Activated CD8-positive, alpha-beta memory T cell treated with anti-CD3 and anti-CD28 coated beads, Interleukin-2, amount 50 U/mL, for 4 hours (primary cell): ENCODE measurements around the gene B4GALT2.
A peak's percentile ranks its signal among the peaks of the same experiment; 100 is the strongest.

Experiments used
- DNase-seq: peaks from one replicate; pipeline ENCODE4 v3.0.0-alpha.2; 2020

B4GALT2 gene

DNA sequence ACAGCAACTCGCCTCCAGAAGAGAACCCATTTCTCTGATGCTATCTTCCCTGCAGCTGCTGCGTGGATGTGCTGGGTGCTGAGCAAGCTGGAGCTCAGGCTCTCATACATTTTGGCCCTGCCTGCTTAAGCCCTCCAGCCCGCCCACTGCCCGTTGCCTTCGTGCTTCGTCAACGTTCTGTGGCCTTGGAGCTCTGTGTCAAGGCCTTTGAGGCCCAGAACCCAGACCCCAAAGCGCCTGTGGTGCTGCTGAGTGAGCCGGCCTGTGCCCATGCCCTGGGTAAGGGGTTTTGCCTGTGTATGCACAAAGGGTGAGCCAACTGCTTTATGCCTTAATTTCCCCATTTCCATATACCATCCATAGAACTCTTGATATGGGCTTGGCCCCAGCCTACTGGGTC lies 8.1 kb upstream of the B4GALT2 start:
- DNase-seq, result no peak

- DNase-seq, result no peak
Measured at GRCh38 chr1:43971336-43971980, 7.6 kb upstream of the B4GALT2 start.

- DNase-seq, result no peak
Measured at GRCh38 chr1:43973981-43974442, 5.0 kb upstream of the B4GALT2 start.

DNA sequence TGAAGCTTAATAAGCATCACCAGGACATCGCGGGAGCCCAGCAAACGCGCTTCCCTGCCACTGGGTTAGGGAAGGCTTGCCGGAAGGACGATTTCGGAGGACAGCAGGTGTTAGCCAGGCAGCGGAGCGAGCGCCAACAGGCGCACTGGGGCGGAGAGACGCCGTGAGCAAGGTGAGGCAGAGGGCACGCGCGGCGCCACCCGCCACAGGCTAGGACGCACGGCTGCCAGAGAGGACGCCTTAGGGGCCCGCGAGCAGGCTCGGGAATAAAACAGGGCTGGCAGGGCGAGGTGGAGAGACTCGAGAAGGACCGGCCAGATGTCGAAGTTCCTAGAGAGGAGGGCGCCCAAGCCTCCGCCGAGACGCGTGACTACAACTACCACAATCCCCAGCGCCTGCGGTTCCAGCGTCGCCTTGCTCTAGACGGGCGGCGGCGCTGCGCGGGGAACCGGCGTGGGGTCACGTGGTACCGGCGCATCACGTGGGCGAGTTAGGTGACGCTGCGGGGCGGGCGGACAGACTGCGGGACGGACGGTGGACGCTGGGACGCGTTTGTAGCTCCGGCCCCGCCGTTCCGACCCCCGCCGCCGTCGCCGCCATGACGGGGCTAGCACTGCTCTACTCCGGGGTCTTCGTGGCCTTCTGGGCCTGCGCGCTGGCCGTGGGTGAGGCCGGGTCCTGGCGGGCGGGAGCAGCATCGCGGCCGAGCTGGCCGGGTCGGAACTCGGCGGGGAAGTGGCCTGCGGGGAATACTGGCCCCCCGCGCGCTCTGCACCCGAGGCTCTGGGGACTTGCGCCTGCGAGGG lies 4.4 kb upstream of the B4GALT2 start, which contains the start of gene ATP6V0B:
Gene ATP6V0B, plus strand, starts transcription at position 518 of the 806 bp plus-strand sequence. Its CDS starts 81 bp downstream, at position 599.
- DNase-seq, result peak; percentile 96

GRCh38 chr1:43975249-43975961 lies 3.6 kb upstream of the B4GALT2 start:
- no peak for DNase-seq

DNA sequence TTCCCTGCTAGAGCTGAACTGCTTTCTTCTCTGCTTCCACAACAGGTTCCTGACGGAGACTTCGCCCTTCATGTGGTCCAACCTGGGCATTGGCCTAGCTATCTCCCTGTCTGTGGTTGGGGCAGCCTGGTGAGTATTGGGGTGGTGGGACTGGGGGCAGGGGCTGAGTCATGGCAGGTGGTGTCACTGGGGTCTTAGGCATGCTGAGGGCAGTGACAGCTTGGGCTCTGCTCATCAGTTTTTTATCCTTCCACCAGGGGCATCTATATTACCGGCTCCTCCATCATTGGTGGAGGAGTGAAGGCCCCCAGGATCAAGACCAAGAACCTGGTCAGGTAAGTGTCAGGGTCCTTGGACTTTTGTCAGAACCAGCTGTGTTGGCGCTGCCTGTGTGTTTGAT lies 3.0 kb upstream of the B4GALT2 start:
- DNase-seq, result no peak

DNA sequence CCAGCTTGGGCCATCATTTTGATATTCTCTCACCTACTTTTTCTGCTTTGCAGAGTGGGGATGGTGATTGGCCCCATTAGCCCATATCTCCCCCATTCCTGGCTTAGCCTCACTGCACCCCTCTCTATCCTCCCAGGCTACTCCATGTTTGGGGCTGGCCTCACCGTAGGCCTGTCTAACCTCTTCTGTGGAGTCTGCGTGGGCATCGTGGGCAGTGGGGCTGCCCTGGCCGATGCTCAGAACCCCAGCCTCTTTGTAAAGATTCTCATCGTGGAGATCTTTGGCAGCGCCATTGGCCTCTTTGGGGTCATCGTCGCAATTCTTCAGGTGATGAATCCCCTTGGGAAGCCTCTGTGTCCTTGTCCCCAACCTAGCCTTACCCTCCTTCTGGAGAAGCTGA lies 2.1 kb upstream of the B4GALT2 start:
- no peak for DNase-seq

- DNase-seq, result no peak
Measured at GRCh38 chr1:43977376-43978263, 1.4 kb upstream of the B4GALT2 start.

DNA sequence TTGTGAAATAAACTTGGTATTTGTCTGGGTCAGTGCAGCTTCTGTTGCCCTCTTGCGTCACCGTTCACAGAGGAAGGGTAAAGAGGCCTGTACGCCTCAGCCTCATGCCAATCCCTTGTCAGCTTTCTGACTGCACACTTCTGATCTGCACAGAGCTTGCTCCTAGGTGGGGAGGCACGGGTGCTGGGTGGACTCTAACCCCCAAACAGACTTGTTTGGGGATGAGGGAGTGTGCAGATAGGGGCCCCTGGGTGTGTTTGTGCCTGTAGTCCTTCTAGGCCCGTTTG lies 803 bp upstream of the B4GALT2 start:
- DNase-seq, result no peak

DNA sequence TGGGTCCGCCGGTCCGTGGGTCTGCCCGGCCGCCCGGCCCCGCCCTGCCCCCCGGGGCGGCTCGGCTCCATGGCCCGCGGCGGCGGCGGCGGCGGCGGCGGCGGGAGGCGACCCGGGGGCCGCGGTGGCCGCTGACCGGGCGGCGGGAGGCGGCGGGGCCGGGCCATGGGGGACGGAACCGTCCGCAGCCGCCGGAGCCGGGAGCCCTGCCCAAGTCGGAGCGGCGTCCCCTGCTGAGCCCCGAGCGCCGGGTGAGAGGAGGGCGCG lies 184 bp downstream of the B4GALT2 start:
- DNase-seq, result no peak

- peak; percentile 31 for DNase-seq
Measured at GRCh38 chr1:43979528-43980254, 681 bp downstream of the B4GALT2 start.

DNA sequence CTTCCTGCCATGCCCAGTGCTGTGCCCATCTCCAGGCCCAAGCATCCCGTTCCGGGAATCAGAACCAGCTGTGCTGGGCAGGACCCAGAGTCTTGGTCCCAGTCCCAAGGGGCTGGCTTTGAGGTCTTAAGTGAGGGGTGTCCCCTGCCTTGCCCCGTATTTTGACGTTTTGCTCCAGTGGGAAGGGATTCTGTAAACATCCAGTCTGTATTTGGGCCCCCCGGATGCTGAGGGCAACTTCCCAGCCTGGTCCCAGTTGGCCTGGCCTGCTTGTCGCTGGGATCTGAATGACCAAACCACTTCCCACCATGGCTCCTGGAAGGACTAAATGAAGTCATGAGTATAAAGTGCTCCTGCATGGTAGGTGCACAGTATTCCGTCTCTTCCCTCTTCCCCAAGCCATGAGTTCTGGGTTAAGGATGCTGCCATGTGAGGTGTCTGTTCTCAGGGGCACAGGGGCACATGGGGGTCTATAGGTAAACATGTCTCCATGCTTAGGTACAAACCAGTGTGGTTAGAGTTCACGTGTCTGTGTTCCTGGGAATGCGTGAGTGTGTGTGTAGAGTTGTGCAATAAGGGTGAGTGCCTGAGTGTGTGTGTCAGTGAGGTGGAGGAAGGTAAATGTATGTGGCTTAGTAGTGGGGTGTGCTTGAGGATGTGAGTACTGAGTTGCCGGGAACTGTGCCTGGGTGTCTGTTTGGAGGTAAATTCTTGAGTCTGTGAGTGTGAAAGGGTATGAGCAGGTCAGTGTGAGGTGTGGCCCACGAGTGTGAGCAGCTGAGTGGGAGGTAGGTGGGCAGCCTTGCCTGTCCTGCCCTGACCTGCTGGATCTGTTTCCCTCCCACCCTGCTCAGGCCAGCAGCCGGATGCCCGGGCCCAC lies 1.5 kb downstream of the B4GALT2 start:
- DNase-seq, result no peak

- DNase-seq, result no peak
Measured at GRCh38 chr1:43981135-43981491, 2.1 kb downstream of the B4GALT2 start.

DNA sequence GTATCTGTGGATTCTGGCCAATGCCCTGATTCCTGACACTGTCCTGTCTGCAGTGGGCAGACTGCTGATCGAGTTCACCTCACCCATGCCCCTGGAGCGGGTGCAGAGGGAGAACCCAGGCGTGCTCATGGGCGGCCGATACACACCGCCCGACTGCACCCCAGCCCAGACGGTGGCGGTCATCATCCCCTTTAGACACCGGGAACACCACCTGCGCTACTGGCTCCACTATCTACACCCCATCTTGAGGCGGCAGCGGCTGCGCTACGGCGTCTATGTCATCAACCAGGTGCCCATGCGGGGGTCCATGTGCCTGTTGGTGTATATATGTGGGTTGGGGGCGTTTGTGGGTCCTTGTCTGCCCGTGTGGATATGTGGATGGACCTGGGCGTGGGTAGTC lies 2.6 kb downstream of the B4GALT2 start:
- no peak for DNase-seq

GRCh38 chr1:43982241-43982640 lies 3.2 kb downstream of the B4GALT2 start:
- no peak for DNase-seq

DNA sequence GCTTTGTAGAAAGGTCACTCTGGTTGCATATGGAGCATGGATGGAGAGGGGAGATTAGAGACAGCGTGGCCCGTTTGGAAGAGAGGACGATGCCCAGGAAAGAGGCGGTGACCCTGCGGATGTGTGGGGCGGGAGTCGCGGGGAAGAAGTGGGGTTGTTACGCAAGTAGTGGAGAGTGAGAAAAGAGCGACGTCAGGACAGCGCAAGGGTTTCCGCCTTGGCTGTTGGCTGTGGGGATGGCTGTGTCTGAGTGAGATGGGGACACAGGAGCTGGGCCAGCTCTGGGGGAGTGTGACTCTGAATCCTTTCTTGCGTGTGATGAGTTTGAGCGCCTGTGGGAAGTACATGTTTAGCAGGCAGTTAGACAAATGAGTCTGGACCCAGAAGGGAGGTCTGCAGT lies 3.8 kb downstream of the B4GALT2 start:
- DNase-seq, result no peak

- DNase-seq, result no peak
Measured at GRCh38 chr1:43983253-43983899, 4.4 kb downstream of the B4GALT2 start.

- DNase-seq, result no peak
Measured at GRCh38 chr1:43984855-43985254, 5.8 kb downstream of the B4GALT2 start.

- no peak for DNase-seq
Measured at GRCh38 chr1:43985984-43986595, 7.1 kb downstream of the B4GALT2 start.

GRCh38 chr1:43986712-43987111 lies 7.7 kb downstream of the B4GALT2 start:
- no peak for DNase-seq
